OCI-LY1 (cell line): ENCODE data around the gene CEP57L1.
"Not testable (repeated sequence)": the region's sequence is repeated elsewhere in the genome, so short reads cannot be mapped to it uniquely, and the experiment has no call there.

Experiments
- CTCF ChIP-seq: fragments of 200-600 bp; sonication (generic), shearing (Covaris generic); IDR thresholded peaks from 2 replicates; pipeline ENCODE4 v1.5.1; 2017; ENCODE audit warnings: mild to moderate bottlenecking, antibody characterized with exemption, low read length, moderate library complexity, mixed read lengths
- EZH2 ChIP-seq: fragments of 200-600 bp; sonication (generic), shearing (Covaris generic); IDR thresholded peaks from 2 replicates; pipeline ENCODE4 v1.8.0; 2017; ENCODE audit warnings: borderline replicate concordance, mixed run types, mild to moderate bottlenecking, antibody characterized with exemption, low read length, moderate library complexity, mixed read lengths

- TF ChIP-seq CTCF, EZH2: not testable (repeated sequence)
Measured at GRCh38 chr6:109135600-109135999, 40.3 kb downstream of the CEP57L1 start.
